Vagina (tissue), 2 donors: Measurements from ENCODE around the gene PPIL6. TPM values are rescaled to one million over a fixed set of nuclear protein-coding genes. Genes with fewer than 3 reads are reported as not detected.
"Not testable (repeated sequence)": the region's sequence is repeated elsewhere in the genome, so short reads cannot be mapped to it uniquely, and the experiment has no call there.

ENCODE experiments used
- DNase-seq, 2 donors: peaks; one replicate each; pipeline ENCODE4 v3.0.0-alpha.2; 2017; ENCODE audit errors: extremely low spot score in 2 of 2
- H3K27ac ChIP-seq: fragments of 200-600 bp; sonication (generic); one replicate; pipeline ENCODE4 v1.5.1; 2019
- H3K27me3 ChIP-seq: fragments of 200-600 bp; sonication (generic); one replicate; pipeline ENCODE4 v1.5.1; 2019
- H3K36me3 ChIP-seq, 2 donors: fragments of 200-600 bp; sonication (generic); one replicate each; pipeline ENCODE4 v1.5.1; 2017 to 2019
- H3K4me1 ChIP-seq: fragments of 200-600 bp; sonication (generic); one replicate; pipeline ENCODE4 v1.5.1; 2019
- H3K4me3 ChIP-seq, 2 donors: fragments of 200-600 bp; sonication (generic); 1 replicate in 1 of 2; 2 replicates in 1 of 2; pipeline ENCODE4 v1.5.1; 2016 to 2019
- H3K9me3 ChIP-seq: fragments of 200-600 bp; sonication (generic); one replicate; pipeline ENCODE4 v1.5.1; 2019
- CTCF ChIP-seq, 3 experiments: fragments of 450-650 bp in 2 of 3; fragments of 200-600 bp in 1 of 3; sonication (generic) in 1 of 3; IDR thresholded peaks; one replicate each; pipeline ENCODE4 v1.5.1; 2017 to 2019; ENCODE audit warnings: antibody characterized with exemption in 3 of 3, mild to moderate bottlenecking in 2 of 3, moderate library complexity in 2 of 3
- POLR2A ChIP-seq, 2 donors: fragments of 450-650 bp; IDR thresholded peaks; one replicate each; pipeline ENCODE4 v1.6.1; 2017; ENCODE audit warnings: antibody characterized with exemption in 2 of 2, mild to moderate bottlenecking in 2 of 2, moderate library complexity in 2 of 2
- POLR2AphosphoS5 ChIP-seq, 2 donors: sonication (generic); formaldehyde crosslinking; IDR thresholded peaks; one replicate each; pipeline ENCODE4 v1.9.0; 2017; ENCODE audit warnings: antibody characterized with exemption in 2 of 2, mild to moderate bottlenecking in 2 of 2, low read depth in 1 of 2; ENCODE audit not compliant: insufficient read depth in 1 of 2
- intact Hi-C: fragments of 100-400 bp; cut with DNase I; formaldehyde crosslinking; loops from one replicate; pipeline ENCODE4 v1.15.1; 2023
- total RNA-seq: library from RNA; depleted of rRNA; stranded (reverse); fragments of >200 nt; gene quantifications from one replicate; pipeline ENCODE4 v1.2.3, GENCODE V29; 2016

Gene PPIL6
- total RNA-seq, 1 donor from 2014 or later = 3.9 TPM

GRCh38 chr6:109373331-109373730 is 67.1 kb downstream of the PPIL6 start:
- H3K4me1 ChIP-seq = peaks cover 62% of the 10 kb centered on the region
- H3K27ac ChIP-seq = no peak overlapping the region
- no peaks in the 10 kb centered on the region for H3K27me3 ChIP-seq
- intact Hi-C loops = no loop called here
- H3K4me3 ChIP-seq = no peak overlapping the region
- TF ChIP-seq POLR2A (IDR thresholded peaks at IDR 0.05) (no peak), POLR2AphosphoS5 (IDR thresholded peaks at IDR 0.05; ENCODE audit: insufficient read depth in 1 of 2, low read depth in 1 of 2) (no peak), CTCF (IDR thresholded peaks at IDR 0.05) (no peak)
- peaks cover 0 to 76% of the 10 kb centered on the region in 2 donors for H3K36me3 ChIP-seq
- DNase-seq = no peak
- no peaks in the 10 kb centered on the region for H3K9me3 ChIP-seq

GRCh38 chr6:109372130-109372529 is 68.3 kb downstream of the PPIL6 start:
- H3K36me3 ChIP-seq = peaks cover 0 to 76% of the 10 kb centered on the region in 2 donors
- H3K9me3 ChIP-seq = no peaks in the 10 kb centered on the region
- no peak for TF ChIP-seq POLR2AphosphoS5 (IDR thresholded peaks at IDR 0.05; ENCODE audit: insufficient read depth in 1 of 2, low read depth in 1 of 2)
- no peak for TF ChIP-seq CTCF (IDR thresholded peaks at IDR 0.05)
- TF ChIP-seq POLR2A (IDR thresholded peaks at IDR 0.05) = no peak
- H3K27me3 ChIP-seq = no peaks in the 10 kb centered on the region
- H3K27ac ChIP-seq = no peak overlapping the region
- peaks cover 50% of the 10 kb centered on the region for H3K4me1 ChIP-seq
- H3K4me3 ChIP-seq = no peak overlapping the region
- no peak for DNase-seq
- intact Hi-C loops = no loop called here

DNA sequence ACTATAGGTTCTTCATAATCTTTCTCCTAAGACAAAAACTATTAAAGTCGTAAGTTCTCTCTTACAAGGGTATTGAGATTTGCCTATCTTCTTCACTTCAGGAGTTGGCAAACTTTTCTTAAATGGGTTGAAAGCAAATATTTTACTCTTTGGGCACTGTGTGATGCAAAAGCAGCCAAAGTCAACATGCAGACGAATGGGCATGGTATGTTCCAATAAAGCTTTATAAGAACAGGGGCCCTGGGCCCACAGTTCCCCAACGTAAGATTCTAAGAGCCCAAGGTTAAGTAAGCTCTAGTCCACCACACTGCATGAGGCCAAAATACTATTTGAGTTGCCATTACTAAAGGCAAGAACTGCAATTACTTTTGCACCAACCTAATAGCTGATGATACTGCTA is 69.6 kb downstream of the PPIL6 start:
- peaks cover 44% of the 10 kb centered on the region for H3K4me1 ChIP-seq
- intact Hi-C loops = no loop called here
- H3K36me3 ChIP-seq = peaks cover 0 to 75% of the 10 kb centered on the region in 2 donors
- no peak overlapping the region for H3K4me3 ChIP-seq
- H3K9me3 ChIP-seq = no peaks in the 10 kb centered on the region
- TF ChIP-seq POLR2A (IDR thresholded peaks at IDR 0.05) = no peak
- TF ChIP-seq POLR2AphosphoS5 (IDR thresholded peaks at IDR 0.05; ENCODE audit: insufficient read depth in 1 of 2, low read depth in 1 of 2) = no peak
- no peak for TF ChIP-seq CTCF (IDR thresholded peaks at IDR 0.05)
- DNase-seq = no peak
- no peaks in the 10 kb centered on the region for H3K27me3 ChIP-seq
- no peak overlapping the region for H3K27ac ChIP-seq

GRCh38 chr6:109370336-109370735 is 70.1 kb downstream of the PPIL6 start:
- intact Hi-C loops = no loop called here
- Histone ChIP-seq H3K27ac (no peak overlapping the region), H3K27me3 (no peaks in the 10 kb centered on the region), H3K9me3 (no peaks in the 10 kb centered on the region), H3K4me3 (no peak overlapping the region), H3K4me1 (peaks cover 44% of the 10 kb centered on the region), H3K36me3 (peaks cover 0 to 71% of the 10 kb centered on the region in 2 donors)
- no peak for TF ChIP-seq CTCF (IDR thresholded peaks at IDR 0.05)
- no peak for DNase-seq

GRCh38 chr6:109369728-109370127 is 70.7 kb downstream of the PPIL6 start:
- H3K9me3 ChIP-seq = no peaks in the 10 kb centered on the region
- no peak overlapping the region for H3K27ac ChIP-seq
- intact Hi-C loops = no loop called here
- peaks cover 42% of the 10 kb centered on the region for H3K4me1 ChIP-seq
- no peaks in the 10 kb centered on the region for H3K27me3 ChIP-seq
- DNase-seq = no peak
- TF ChIP-seq POLR2AphosphoS5 (IDR thresholded peaks at IDR 0.05; ENCODE audit: insufficient read depth in 1 of 2, low read depth in 1 of 2) (no peak), POLR2A (IDR thresholded peaks at IDR 0.05) (no peak), CTCF (IDR thresholded peaks at IDR 0.05) (no peak)
- peaks cover 0 to 69% of the 10 kb centered on the region in 2 donors for H3K36me3 ChIP-seq
- H3K4me3 ChIP-seq = no peak overlapping the region

DNA sequence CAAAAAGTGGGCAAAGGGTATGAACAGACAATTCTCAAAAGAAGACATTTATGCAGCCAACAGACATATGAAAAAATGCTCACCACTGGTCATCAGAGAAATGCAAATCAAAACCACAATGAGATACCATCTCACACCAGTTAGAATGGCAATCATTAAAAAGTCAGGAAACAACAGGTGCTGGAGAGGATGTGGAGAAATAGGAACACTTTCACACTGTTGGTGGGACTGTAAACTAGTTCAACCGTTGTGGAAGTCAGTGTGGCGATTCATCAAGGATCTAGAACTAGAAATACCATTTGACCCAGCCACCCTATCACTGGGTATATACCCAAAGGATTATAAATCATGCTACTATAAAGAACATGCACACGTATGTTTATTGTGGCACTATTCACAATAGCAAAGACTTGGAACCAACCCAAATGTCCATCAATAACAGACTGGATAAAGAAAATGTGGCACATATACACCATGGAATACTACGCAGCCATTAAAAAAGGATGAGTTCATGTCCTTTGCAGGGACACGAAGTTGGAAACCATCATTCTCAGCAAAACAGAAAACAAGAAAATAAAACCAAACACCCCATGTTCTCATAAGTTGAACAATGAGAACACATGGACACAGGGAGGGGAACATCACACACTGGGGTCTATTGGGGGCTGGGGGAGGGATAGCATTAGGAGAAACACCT is 75.9 kb downstream of the PPIL6 start:
- H3K36me3 ChIP-seq = peaks cover 0 to 57% of the 10 kb centered on the region in 2 donors
- H3K4me1 ChIP-seq, intact Hi-C loops: not testable (repeated sequence)

More for the DNA sequence above, 75.9 kb downstream of the PPIL6 start:
- not testable (repeated sequence) for H3K27me3 ChIP-seq, DNase-seq, H3K9me3 ChIP-seq, H3K27ac ChIP-seq, H3K4me3 ChIP-seq
